Measurements from ENCODE around the gene RANBP6. TPM values are rescaled to one million over a fixed set of nuclear protein-coding genes. Genes with fewer than 3 reads are reported as not detected.
A peak's percentile ranks its signal among the peaks of the same experiment; 100 is the strongest.
"Not testable (repeated sequence)": the region's sequence is repeated elsewhere in the genome, so short reads cannot be mapped to it uniquely, and the experiment has no call there.

The RANBP6 gene
- total RNA-seq, 3 donors from 2014 or later (not counting 1 experiment from before 2014, with no cell fraction given): 27.5 to 31.3 (median 29.6) TPM

GRCh38 chr9:6024035-6024554 is 8.7 kb upstream of the RANBP6 start:
- intact Hi-C loops (cut with micrococcal nuclease): no loop called here
- no peaks in the 10 kb centered on the region for H3K36me3 Mint-ChIP-seq
- 0% methylated on average over 1 of the region's 4 CpGs for WGBS (ENCODE audit: insufficient coverage)
- H3K4me3 Mint-ChIP-seq: no peak overlapping the region
- H3K9me3 Mint-ChIP-seq: no peaks in the 10 kb centered on the region
- Histone ChIP-seq H3K36me3 (ENCODE audit: control insufficient read depth, insufficient read depth, low read length) (no peaks in the 10 kb centered on the region), H3K4me1 (ENCODE audit: control insufficient read depth, insufficient read depth, low read length) (peaks cover 3% of the 10 kb centered on the region), H3K27me3 (ENCODE audit: control insufficient read depth, insufficient read depth, low read length) (no peaks in the 10 kb centered on the region), H3K9me3 (ENCODE audit: control insufficient read depth, insufficient read depth, low read length) (no peaks in the 10 kb centered on the region), H3K4me3 (ENCODE audit: low read length) (no peak overlapping the region), H3K27ac (ENCODE audit: low read length) (no peak overlapping the region)
- TF ChIP-seq, protein P1, sequence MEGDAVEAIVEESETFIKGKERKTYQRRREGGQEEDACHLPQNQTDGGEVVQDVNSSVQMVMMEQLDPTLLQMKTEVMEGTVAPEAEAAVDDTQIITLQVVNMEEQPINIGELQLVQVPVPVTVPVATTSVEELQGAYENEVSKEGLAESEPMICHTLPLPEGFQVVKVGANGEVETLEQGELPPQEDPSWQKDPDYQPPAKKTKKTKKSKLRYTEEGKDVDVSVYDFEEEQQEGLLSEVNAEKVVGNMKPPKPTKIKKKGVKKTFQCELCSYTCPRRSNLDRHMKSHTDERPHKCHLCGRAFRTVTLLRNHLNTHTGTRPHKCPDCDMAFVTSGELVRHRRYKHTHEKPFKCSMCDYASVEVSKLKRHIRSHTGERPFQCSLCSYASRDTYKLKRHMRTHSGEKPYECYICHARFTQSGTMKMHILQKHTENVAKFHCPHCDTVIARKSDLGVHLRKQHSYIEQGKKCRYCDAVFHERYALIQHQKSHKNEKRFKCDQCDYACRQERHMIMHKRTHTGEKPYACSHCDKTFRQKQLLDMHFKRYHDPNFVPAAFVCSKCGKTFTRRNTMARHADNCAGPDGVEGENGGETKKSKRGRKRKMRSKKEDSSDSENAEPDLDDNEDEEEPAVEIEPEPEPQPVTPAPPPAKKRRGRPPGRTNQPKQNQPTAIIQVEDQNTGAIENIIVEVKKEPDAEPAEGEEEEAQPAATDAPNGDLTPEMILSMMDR (IDR thresholded peaks at IDR 0.05): peak; percentile 55
- ATAC-seq: peak; percentile 36 to 73 (median 41)
- peak in 1 of 2 donors; percentile 66 for DNase-seq
- H3K27me3 Mint-ChIP-seq (ENCODE audit: low read depth in 2 of 2): peaks cover 13 to 24% of the 10 kb centered on the region in 2 donors
- H3K4me1 Mint-ChIP-seq: peaks cover 0 to 6% of the 10 kb centered on the region in 2 donors
- no peak overlapping the region for H3K27ac Mint-ChIP-seq

DNA sequence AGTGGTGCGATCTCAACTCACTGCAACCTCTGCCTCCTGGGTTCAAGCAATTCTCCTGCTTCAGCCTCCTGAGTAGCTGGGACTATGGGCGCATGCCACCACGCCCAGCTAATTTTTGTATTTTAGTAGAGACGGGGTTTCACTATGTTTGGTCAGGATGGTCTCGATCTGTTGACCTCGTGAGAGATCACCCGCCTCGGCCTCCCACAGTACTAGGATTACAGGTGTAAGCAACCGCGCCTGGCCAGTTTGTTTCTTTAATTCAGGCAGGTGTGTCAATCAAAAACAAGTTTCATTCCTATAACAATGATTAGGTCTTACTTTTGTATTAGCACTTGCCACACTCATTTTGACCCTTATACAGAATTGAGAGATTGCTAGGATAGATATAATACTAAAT is 1.6 kb upstream of the RANBP6 start:
- H3K27me3 ChIP-seq (ENCODE audit: control insufficient read depth, insufficient read depth, low read length); H3K9me3 Mint-ChIP-seq; H3K27ac Mint-ChIP-seq; H3K27ac ChIP-seq (ENCODE audit: low read length); H3K4me3 ChIP-seq (ENCODE audit: low read length); H3K9me3 ChIP-seq (ENCODE audit: control insufficient read depth, insufficient read depth, low read length); DNase-seq; intact Hi-C loops (cut with micrococcal nuclease); ATAC-seq: not testable (repeated sequence)
- Mint-ChIP-seq H3K36me3 (peaks cover 14% of the 10 kb centered on the region), H3K4me3 (peak overlapping the region; percentile 21), H3K27me3 (ENCODE audit: low read depth in 2 of 2) (peaks cover 0 to 12% of the 10 kb centered on the region in 2 donors), H3K4me1 (peaks cover 26 to 31% of the 10 kb centered on the region in 2 donors)
- Histone ChIP-seq H3K4me1 (ENCODE audit: control insufficient read depth, insufficient read depth, low read length) (peaks cover 16% of the 10 kb centered on the region), H3K36me3 (ENCODE audit: control insufficient read depth, insufficient read depth, low read length) (peaks cover 14% of the 10 kb centered on the region)
- WGBS (ENCODE audit: insufficient coverage): over 99% methylated on average over 10 of the region's 10 CpGs

- H3K4me3 Mint-ChIP-seq: peak overlapping the region; percentile 98
- Histone ChIP-seq H3K9me3 (ENCODE audit: control insufficient read depth, insufficient read depth, low read length) (no peaks in the 10 kb centered on the region), H3K27ac (ENCODE audit: low read length) (peak overlapping the region; percentile 82), H3K36me3 (ENCODE audit: control insufficient read depth, insufficient read depth, low read length) (peaks cover 14% of the 10 kb centered on the region), H3K4me1 (ENCODE audit: control insufficient read depth, insufficient read depth, low read length) (peaks cover 16% of the 10 kb centered on the region), H3K4me3 (ENCODE audit: low read length) (peak overlapping the region; percentile 80), H3K27me3 (ENCODE audit: control insufficient read depth, insufficient read depth, low read length) (no peaks in the 10 kb centered on the region)
- intact Hi-C loops (cut with micrococcal nuclease): loop anchor here (2.0 kb wide), 1 partner anchor 386 kb away; the partner anchor contains the start of gene RIC1
- DNase-seq: peak in 1 of 2 donors; percentile 21
- H3K27ac Mint-ChIP-seq: peak overlapping the region; percentile 96 to 98
- H3K36me3 Mint-ChIP-seq: peaks cover 14% of the 10 kb centered on the region
- WGBS (ENCODE audit: insufficient coverage): 24% methylated on average over 9 of the region's 9 CpGs
- peak in 1 of 3 donors; percentile 13 for ATAC-seq
- peaks cover 0 to 3% of the 10 kb centered on the region in 2 donors for H3K9me3 Mint-ChIP-seq
- TF ChIP-seq, protein P1 (IDR thresholded peaks at IDR 0.05): no peak
- H3K27me3 Mint-ChIP-seq (ENCODE audit: low read depth in 2 of 2): no peaks in the 10 kb centered on the region
- peaks cover 32 to 45% of the 10 kb centered on the region in 2 donors for H3K4me1 Mint-ChIP-seq
Observed at GRCh38 chr9:6014670-6015270, 654 bp downstream of the RANBP6 start.

DNA sequence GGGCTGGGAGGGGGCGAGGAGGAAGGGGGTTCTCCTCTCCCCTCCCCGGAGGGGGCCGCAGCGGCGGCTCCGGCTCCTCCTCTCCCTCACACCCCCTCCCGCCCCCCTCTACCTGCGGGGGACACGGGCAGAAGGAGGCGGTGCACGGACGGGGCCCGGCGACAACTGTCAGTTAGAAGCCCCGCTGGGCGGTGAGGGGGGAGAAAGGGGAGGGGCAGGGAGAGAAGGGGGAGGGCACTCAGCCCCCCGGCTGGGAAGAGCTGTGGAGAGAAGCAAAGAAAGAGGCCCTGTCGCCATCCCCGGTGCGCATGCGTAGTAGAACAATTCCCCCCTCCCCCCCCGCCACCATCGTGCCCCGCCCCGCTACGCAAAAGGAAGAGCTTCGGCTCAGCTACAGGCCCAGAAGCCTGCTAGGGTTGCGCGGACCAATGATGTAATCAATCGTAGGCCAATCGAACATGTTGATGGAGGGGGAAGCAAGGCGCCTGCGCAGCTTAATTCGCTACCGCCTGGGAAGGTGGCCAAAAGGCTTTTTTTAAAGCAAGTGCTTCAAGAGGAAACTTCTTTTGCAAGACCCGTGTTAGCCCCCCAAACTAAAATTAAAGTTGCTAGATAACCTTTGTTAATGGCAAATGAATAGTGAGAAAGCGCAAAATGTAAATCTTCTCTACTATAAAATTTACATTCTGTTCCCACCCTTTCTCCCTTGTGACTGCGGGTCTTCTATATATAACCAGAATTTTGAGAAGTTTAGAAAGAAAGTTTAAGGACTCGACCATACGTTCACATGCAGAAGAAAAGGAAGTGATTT is 7.0 kb downstream of the RANBP6 start:
- Mint-ChIP-seq H3K9me3 (peaks cover 0 to 3% of the 10 kb centered on the region in 2 donors), H3K36me3 (peaks cover 10% of the 10 kb centered on the region), H3K4me1 (peaks cover 46 to 58% of the 10 kb centered on the region in 2 donors), H3K27me3 (ENCODE audit: low read depth in 2 of 2) (no peaks in the 10 kb centered on the region), H3K27ac (peak overlapping the region; percentile 92 to 93), H3K4me3 (peak overlapping the region; percentile 81)
- intact Hi-C loops (cut with micrococcal nuclease): loop anchor here (2.0 to 5.0 kb wide), 2 partner anchors 166 to 406 kb away; no protein-coding TSS in a partner anchor
- Histone ChIP-seq H3K9me3 (ENCODE audit: control insufficient read depth, insufficient read depth, low read length) (no peaks in the 10 kb centered on the region), H3K4me3 (ENCODE audit: low read length) (peak overlapping the region; percentile 84), H3K27me3 (ENCODE audit: control insufficient read depth, insufficient read depth, low read length) (no peaks in the 10 kb centered on the region), H3K36me3 (ENCODE audit: control insufficient read depth, insufficient read depth, low read length) (peaks cover 23% of the 10 kb centered on the region), H3K4me1 (ENCODE audit: control insufficient read depth, insufficient read depth, low read length) (peaks cover 7% of the 10 kb centered on the region), H3K27ac (ENCODE audit: low read length) (peak overlapping the region; percentile 92)
- ATAC-seq (peak; percentile 77 to 89 (median 79)), DNase-seq (peak; percentile 85 to 99)
- WGBS (ENCODE audit: insufficient coverage): 0% methylated on average over 19 of the region's 40 CpGs
- TF ChIP-seq, protein P1 (IDR thresholded peaks at IDR 0.05): no peak
